NK-92 treated with Interleukin-12 subunit alpha and Interleukin-12 subunit beta, amount 100 ng/mL, for 24 hours (cell line): ENCODE results near the gene PRKCZ.

Experiments used
- DNase-seq: peaks from one replicate; lab custom pipeline; 2025; lab: John Stamatoyannopoulos, UW

PRKCZ gene

DNA sequence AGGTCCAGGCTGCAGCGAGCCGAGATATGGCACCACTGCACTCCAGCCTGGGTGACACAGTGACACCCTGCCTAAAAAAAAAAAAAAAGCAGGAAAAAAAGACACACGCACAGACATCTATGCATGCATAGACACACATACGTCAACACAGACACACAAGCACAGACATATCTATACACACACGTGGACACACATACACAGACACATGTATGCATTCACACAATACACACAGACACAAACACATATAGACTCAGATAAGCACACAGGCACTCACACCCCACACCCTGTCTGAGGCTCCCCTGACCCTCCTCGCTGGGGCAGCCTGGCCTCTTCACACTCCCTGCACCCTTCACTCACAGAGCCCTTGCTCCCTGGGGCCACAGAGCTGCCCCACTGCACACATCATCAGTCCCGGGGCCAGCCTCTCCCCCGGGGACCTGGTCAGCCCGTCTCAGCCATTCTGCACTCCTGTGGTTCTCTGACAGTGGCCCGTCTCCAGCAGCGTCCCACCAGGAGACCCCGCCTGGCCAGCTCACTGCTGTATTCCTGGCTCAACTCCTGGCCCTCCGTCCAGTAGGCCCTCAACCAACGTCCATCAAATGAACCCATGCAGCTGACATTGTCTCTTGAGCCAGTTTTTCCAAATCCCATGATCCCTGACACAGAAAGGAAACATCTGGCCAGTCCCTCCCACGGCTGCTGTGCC, 4.6 kb upstream of the PRKCZ start:
- no peak for DNase-seq

DNA sequence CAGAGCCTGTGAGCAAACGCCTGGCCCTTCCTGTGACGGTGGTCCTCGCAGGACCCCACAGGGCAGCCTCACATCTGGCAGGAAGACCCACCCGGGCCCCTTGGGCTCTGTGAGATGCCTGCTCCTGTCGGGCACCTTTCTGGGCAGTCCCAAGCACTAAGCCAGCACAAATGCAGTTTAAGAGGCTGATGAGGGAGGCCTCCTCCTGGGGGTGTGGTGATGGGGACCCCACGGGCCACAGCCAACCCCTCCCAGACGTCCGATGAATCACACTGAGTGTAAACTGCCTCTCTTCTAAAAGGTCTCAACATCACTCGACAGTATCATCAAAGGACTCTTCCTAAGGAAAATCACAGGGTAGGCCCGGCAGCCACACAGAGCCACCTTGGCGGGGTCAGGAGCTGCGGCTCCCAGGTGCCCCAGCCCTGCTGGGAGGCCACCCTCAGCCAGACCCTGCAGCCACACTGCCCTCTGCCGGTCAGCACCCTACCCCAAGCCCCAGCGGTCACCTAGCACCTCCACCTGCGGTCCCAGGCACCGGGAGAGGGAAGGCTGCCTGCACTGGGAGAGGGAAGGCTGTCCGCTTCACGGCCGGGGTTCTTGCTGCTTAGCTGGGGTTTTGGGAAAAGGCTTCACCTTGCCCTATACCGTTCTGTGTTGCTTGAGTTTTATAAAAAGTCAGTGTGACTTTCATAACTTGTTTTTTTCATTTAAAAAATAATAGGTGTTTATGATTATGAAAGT, 3.9 kb upstream of the PRKCZ start:
- DNase-seq, result no peak

- DNase-seq, result no peak
Observed at GRCh38 chr1:2046953-2047748, 3.1 kb upstream of the PRKCZ start.

GRCh38 chr1:2047749-2048729, 2.2 kb upstream of the PRKCZ start:
- DNase-seq, result no peak

- no peak for DNase-seq
Observed at GRCh38 chr1:2049225-2049717, 940 bp upstream of the PRKCZ start.

DNA sequence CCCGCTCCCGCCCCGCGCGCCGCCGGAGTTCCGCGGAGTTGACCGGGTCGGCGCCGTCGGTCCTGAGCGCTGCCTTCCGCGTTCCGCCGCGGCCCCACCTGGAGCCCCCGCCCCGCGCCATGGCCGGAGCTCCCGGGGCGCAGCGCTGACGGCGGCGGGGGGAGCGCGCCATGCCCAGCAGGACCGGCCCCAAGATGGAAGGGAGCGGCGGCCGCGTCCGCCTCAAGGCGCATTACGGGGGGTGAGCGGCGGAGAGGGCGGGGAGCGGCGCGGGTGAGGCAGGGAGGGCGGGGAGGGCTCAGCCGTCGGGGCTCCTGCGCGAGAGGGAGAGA, 216 bp downstream of the PRKCZ start:
- DNase-seq, result no peak

DNA sequence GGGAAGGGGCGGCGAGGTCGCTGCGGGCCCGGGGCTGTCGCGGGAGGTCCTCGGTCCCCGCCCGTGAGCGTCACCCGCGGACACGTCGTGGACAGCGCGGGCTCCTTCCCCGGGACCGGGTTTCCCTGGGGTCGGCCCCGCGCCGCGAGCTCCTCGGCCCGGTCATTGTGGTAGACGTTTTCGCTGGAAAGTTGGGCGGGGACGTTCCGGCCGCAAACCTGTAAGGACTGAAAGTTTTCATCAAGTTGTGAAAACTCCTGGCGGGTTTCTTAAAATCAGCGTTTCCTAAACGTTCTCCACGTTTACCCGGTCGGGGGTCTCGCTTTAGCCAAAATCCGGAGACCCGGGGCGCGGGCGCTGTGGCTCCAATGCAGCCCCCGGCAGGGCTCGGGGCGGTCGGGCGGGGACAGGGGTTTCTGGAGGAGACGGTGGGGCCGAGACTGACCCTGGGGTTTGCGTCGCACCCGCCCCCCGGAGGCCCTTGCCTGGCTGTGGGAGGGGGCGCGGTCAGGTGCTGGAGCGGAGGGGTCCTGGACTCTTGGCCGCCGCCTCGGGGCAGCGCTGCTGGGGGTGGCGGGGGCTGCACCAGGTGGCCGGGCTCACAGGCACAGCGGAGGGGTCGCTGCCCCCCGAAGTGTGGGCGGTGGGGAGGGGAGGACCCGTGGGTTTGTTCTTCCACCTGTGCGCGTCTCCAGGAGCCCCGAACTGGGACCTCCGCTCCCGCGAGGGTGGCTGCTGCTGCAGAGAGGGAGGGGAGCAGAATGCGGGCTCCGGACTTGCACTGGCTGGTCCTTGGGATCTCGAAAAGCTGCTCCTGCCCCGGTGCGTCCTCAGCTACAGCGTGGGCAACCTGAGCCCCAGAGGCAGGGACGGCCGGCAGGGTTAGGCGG, 827 bp downstream of the PRKCZ start:
- no peak for DNase-seq

DNA sequence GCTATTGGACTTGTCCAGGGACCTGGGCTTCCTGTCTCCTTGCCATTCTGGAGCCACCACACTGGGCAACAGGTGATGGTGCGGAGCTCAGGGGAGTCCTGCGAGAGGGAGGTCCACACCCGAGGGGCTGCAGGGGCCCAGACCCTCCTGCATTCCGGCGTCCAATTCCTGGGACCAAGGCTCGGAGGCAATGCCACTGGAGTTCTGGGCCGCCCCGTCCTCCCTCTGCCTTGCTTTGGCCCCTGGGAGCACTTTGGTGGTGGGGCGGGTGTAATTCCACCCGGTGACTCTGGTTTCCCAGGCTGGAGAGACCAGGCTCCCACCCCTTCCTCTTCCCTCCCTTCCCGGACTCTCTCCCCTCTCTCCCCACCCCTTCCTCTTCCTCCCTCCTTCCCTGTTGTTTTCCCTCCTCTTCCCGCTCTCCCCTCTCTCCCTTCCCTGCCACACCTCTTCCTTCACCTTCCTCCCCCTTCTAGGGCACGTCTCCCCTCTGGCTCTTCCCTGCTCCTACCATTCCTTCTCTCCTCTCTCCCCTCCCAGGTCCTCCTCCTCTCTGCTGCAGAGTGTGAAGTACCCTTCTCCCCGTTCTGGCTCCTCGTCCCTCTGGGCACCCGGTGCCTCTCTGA, 2.0 kb downstream of the PRKCZ start:
- no peak for DNase-seq

GRCh38 chr1:2052756-2053155, 2.5 kb downstream of the PRKCZ start:
- no peak for DNase-seq

DNA sequence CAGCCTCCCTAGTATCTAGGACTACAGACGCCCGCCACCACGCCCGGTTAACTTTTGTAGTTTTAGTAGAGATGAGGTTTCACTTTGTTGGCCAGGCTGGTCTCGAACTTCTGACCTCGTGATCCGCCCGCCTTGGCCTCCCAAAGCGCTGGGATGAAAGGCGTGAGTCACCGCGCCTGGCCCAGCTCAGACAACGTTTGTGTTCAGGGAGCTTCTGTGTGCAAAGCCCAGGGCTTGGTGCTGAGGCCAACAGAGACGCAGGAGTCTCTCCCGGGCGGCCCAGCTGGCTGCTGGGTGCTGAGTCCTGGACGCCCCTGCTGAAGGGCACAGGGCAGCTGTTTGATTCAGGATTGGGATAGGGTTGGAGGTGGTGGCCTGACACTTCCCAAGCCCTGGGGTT, 3.0 kb downstream of the PRKCZ start:
- DNase-seq, result no peak

GRCh38 chr1:2053784-2054376, 3.7 kb downstream of the PRKCZ start:
- no peak for DNase-seq

DNA sequence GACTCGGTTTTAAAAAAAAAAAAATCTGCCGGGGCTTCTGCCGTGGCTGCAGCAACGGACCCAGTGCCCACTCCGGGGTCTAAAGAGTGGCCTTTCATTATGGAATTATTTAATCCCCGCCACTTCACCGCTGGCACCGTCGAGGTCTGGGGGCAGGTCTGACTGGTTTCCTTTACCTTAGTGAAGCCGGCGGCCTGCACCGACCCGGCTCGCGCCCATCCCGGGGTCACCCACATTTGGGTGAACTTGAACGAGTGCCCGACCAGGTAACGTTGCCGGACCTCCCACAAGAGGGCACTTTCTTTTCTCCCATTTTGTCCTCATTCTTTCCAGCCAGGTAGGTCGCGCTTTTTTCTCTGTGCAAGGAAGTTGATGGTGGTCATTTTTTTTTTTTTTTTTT, 4.3 kb downstream of the PRKCZ start:
- no peak for DNase-seq

- no peak for DNase-seq
Observed at GRCh38 chr1:2055911-2056575, 5.8 kb downstream of the PRKCZ start.

GRCh38 chr1:2056955-2057590, 6.9 kb downstream of the PRKCZ start:
- DNase-seq, result no peak

GRCh38 chr1:2059290-2059953, 9.2 kb downstream of the PRKCZ start:
- no peak for DNase-seq

DNA sequence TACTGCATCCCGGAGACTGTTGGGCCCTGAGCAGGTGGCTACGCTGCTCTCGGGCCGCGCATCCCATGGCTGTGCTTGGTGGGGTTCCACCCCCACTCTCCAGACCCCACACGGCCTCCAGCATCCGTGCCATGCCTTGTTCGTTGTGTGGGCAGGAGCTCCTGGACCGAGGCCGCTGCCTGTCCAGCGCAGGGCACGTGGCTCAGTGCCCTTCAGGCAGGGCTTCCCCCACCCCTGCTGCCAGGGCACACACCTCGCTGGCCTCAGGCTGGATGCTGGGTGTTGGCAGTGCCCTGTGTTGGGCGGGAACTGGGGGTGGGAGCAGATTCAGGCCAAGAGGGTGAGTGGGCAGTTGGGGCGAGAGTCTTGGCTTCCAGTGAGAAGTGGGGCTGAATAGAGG, 9.9 kb downstream of the PRKCZ start:
- no peak for DNase-seq

GRCh38 chr1:2060535-2060934, 10.3 kb downstream of the PRKCZ start:
- no peak for DNase-seq
